HCT116 (cell line): ENCODE measurements around the gene TTC27. TPM values are rescaled to one million over a fixed set of nuclear protein-coding genes. Genes with fewer than 3 reads are reported as not detected.

Experiments used
- ATAC-seq: fragments of 200-7000 bp; cut with Tn5 transposase; 2 replicates; pipeline ENCODE4 v1.9.1; 2020; ENCODE audit warnings: mild to moderate bottlenecking, moderate library complexity
- BruUV-seq: library from RNA; stranded (reverse); fragments of 400-500 nt; replicated peaks from 2 replicates; lab custom pipeline; 2021; lab: Mats Ljungman, UMichigan
- CTCF ChIA-PET: fragments of 300-600 bp; sonication (Branson Sonifier 250); formaldehyde crosslinking; loops from one replicate; lab custom pipeline; 2021; ENCODE audit warnings: antibody characterized with exemption; lab: Charles Lee
- POLR2A ChIA-PET: fragments of 300-600, 350-600 bp; sonication (Branson Sonifier 250); formaldehyde crosslinking; loops from one replicate; lab custom pipeline; 2021; ENCODE audit warnings: antibody characterized with exemption; lab: Charles Lee
- RAD21 ChIA-PET, 2 experiments: fragments of 300-600 bp; sonication (Branson Sonifier 250); formaldehyde crosslinking; loops; one replicate each; lab custom pipeline; 2023; ENCODE audit warnings: low total read pairs in 2 of 2; ENCODE audit not compliant: uncharacterized antibody in 2 of 2, unreplicated experiment in 2 of 2, low non-redundant PET in 1 of 2; lab: Charles Lee
- DNase-seq: peaks from one replicate; pipeline ENCODE4 v3.0.0-alpha.2; 2010; ENCODE audit warnings: low read depth, low spot score
- H2AFZ ChIP-seq: fragments of 200-600 bp; shearing (Covaris generic), sonication (generic); 2 replicates; pipeline ENCODE4 v1.6.1; 2017; ENCODE audit warnings: low read depth, mixed run types, mixed read lengths, antibody characterized with exemption, low read length; ENCODE audit not compliant: poor library complexity, severe bottlenecking
- H3K27ac ChIP-seq: 2 replicates; pipeline ENCODE4 v1.5.1; 2012; ENCODE audit warnings: low read depth, low read length
- H3K27me3 ChIP-seq: fragments of 200-600 bp; sonication (generic); 2 replicates; pipeline ENCODE4 v1.6.1; 2016; ENCODE audit warnings: mixed run types, low read length, mixed read lengths; ENCODE audit not compliant: insufficient read depth
- H3K36me3 ChIP-seq, 2 experiments: fragments of 200-500 bp in 1 of 2; fragments of 200-600 bp in 1 of 2; sonication (Bioruptor generic) in 1 of 2; sonication (generic) in 1 of 2; 2 replicates each; pipeline versions ENCODE4 v1.5.1 to v1.6.1; 2014 to 2016; ENCODE audit warnings: low read length in 2 of 2, inconsistent platforms in 1 of 2, mixed read lengths in 1 of 2, mixed run types in 1 of 2; ENCODE audit not compliant: insufficient read depth in 2 of 2, control insufficient read depth in 1 of 2
- H3K4me1 ChIP-seq, 2 experiments: fragments of 200-600 bp in 1 of 2; sonication (generic) in 1 of 2; 2 replicates each; pipeline versions ENCODE4 v1.5.1 to v1.6.1; 2012 to 2017; ENCODE audit warnings: low read length in 2 of 2, inconsistent platforms in 1 of 2, mild to moderate bottlenecking in 1 of 2, mixed read lengths in 1 of 2, mixed run types in 1 of 2, moderate library complexity in 1 of 2; ENCODE audit not compliant: insufficient read depth in 2 of 2, control insufficient read depth in 1 of 2
- H3K4me2 ChIP-seq: fragments of 200-600 bp; sonication (generic); 2 replicates; pipeline ENCODE4 v1.6.1; 2017; ENCODE audit warnings: mixed run types, low read length, mixed read lengths
- H3K4me3 ChIP-seq, 2 experiments: fragments of 200-600 bp in 1 of 2; sonication (generic) in 1 of 2; replicated peaks in 1 of 2; 2 replicates each; pipeline ENCODE4 v1.5.1; 2011 to 2016; ENCODE audit warnings: low read length in 2 of 2, control low read depth in 1 of 2, low read depth in 1 of 2, mild to moderate bottlenecking in 1 of 2, mixed read lengths in 1 of 2, mixed run types in 1 of 2
- H3K79me2 ChIP-seq: fragments of 200-600 bp; sonication (generic); 2 replicates; pipeline ENCODE4 v1.6.1; 2017; ENCODE audit warnings: mild to moderate bottlenecking, mixed run types, low read length, moderate library complexity, mixed read lengths; ENCODE audit not compliant: insufficient read depth
- H3K9ac ChIP-seq: fragments of 200-600 bp; sonication (generic); 2 replicates; pipeline ENCODE4 v1.6.1; 2016; ENCODE audit warnings: low read length, mixed read lengths
- H3K9me2 ChIP-seq: fragments of 200-600 bp; sonication (generic), shearing (Covaris generic); 2 replicates; pipeline ENCODE4 v1.6.1; 2017; ENCODE audit warnings: mixed run types, mild to moderate bottlenecking, moderate library complexity; ENCODE audit not compliant: insufficient read depth
- H3K9me3 ChIP-seq, 2 experiments: fragments of 200-500 bp in 1 of 2; fragments of 200-600 bp in 1 of 2; sonication (Bioruptor generic) in 1 of 2; sonication (generic) in 1 of 2; 2 replicates each; pipeline ENCODE4 v1.6.1; 2014 to 2017; ENCODE audit warnings: low read length in 2 of 2, mixed read lengths in 2 of 2, inconsistent platforms in 1 of 2, low read depth in 1 of 2, mild to moderate bottlenecking in 1 of 2, mixed run types in 1 of 2, moderate library complexity in 1 of 2; ENCODE audit not compliant: control insufficient read depth in 1 of 2, insufficient read depth in 1 of 2
- H4K20me1 ChIP-seq: fragments of 200-600 bp; sonication (generic), shearing (Covaris generic); 2 replicates; pipeline ENCODE4 v1.6.1; 2017; ENCODE audit warnings: mixed run types, mild to moderate bottlenecking, moderate library complexity; ENCODE audit not compliant: insufficient read depth
- CEBPB ChIP-seq: IDR thresholded peaks from 2 replicates; pipeline ENCODE4 v1.6.1; 2012; ENCODE audit warnings: low read depth
- CTCF ChIP-seq, 3 experiments: fragments of 200-600 bp in 1 of 3; sonication (generic) in 1 of 3; IDR thresholded peaks in 2 of 3; conservative IDR thresholded peaks in 1 of 3; 2 replicates each; pipeline ENCODE4 v1.5.1; 2012 to 2017; ENCODE audit warnings: low read depth in 2 of 3, low read length in 2 of 3, antibody characterized with exemption in 1 of 3, borderline replicate concordance in 1 of 3, control low read depth in 1 of 3, mild to moderate bottlenecking in 1 of 3, mixed read lengths in 1 of 3, mixed run types in 1 of 3, moderate library complexity in 1 of 3; ENCODE audit not compliant: insufficient read depth in 1 of 3
- EGR1 ChIP-seq: IDR thresholded peaks from 2 replicates; pipeline ENCODE4 v1.6.1; 2012; ENCODE audit warnings: low read depth
- EZH2 ChIP-seq: fragments of 200-600 bp; sonication (generic); IDR thresholded peaks from 2 replicates; pipeline ENCODE4 v1.6.1; 2017; ENCODE audit warnings: antibody characterized with exemption, mixed run types
- FOSL1 ChIP-seq: IDR thresholded peaks from 2 replicates; pipeline ENCODE4 v1.6.1; 2012; ENCODE audit warnings: low read depth
- JUND ChIP-seq: IDR thresholded peaks from 2 replicates; pipeline ENCODE4 v1.6.1; 2012
- MAX ChIP-seq: IDR thresholded peaks from 2 replicates; pipeline ENCODE4 v1.6.1; 2012
- POLR2A ChIP-seq: IDR thresholded peaks from 2 replicates; pipeline ENCODE4 v1.7.0; 2011; ENCODE audit warnings: borderline replicate concordance; ENCODE audit not compliant: insufficient read depth, insufficient read length; ENCODE audit errors: extremely low read depth
- POLR2AphosphoS5 ChIP-seq: IDR thresholded peaks from 2 replicates; pipeline ENCODE4 v1.6.1; 2011; ENCODE audit warnings: mild to moderate bottlenecking, low read depth, low read length, moderate library complexity
- RAD21 ChIP-seq: IDR thresholded peaks from 2 replicates; pipeline ENCODE4 v1.6.1; 2012; ENCODE audit warnings: low read depth, mild to moderate bottlenecking
- SIN3A ChIP-seq: IDR thresholded peaks from 2 replicates; pipeline ENCODE4 v1.6.1; 2012; ENCODE audit warnings: low read depth
- TCF7L2 ChIP-seq: IDR thresholded peaks from 2 replicates; pipeline ENCODE4 v1.7.0; 2011; ENCODE audit warnings: borderline replicate concordance, inconsistent platforms; ENCODE audit not compliant: insufficient read depth, insufficient read length; ENCODE audit errors: extremely low read depth
- YY1 ChIP-seq: IDR thresholded peaks from 2 replicates; pipeline ENCODE4 v1.6.1; 2011; ENCODE audit warnings: low read length, low read depth, moderate library complexity, mild to moderate bottlenecking; ENCODE audit not compliant: insufficient replicate concordance; ENCODE audit errors: extremely low read depth
- ZFX ChIP-seq: fragments of 450-650 bp; IDR thresholded peaks from 2 replicates; pipeline ENCODE4 v1.6.1; 2017
- ZNF274 ChIP-seq: fragments of 200-500 bp; sonication (Bioruptor generic); IDR thresholded peaks from 2 replicates; pipeline ENCODE4 v1.6.1; 2014; ENCODE audit warnings: mild to moderate bottlenecking, low read depth, low read length, inconsistent platforms
- intact Hi-C: fragments of 100-400 bp; cut with micrococcal nuclease; formaldehyde crosslinking; loops from 2 replicates; pipeline ENCODE4 v1.10.0; 2022
- total RNA-seq: library from RNA; stranded (reverse); gene quantifications from one replicate; pipeline ENCODE4 v1.2.1, GENCODE V29; 2021; ENCODE audit not compliant: unreplicated experiment
- TF ChIP-seq, protein P1 (sequence below): IDR thresholded peaks from 2 replicates; pipeline ENCODE4 v1.6.1; 2012
- TF ChIP-seq, protein P2 (sequence below): IDR thresholded peaks from 2 replicates; pipeline ENCODE4 v1.6.1; 2011; ENCODE audit warnings: mild to moderate bottlenecking, low read length, moderate library complexity; ENCODE audit not compliant: insufficient replicate concordance; ENCODE audit errors: extremely low read depth

TTC27 gene
- total RNA-seq, 1 experiment from 2014 or later = 24.4 TPM

DNA sequence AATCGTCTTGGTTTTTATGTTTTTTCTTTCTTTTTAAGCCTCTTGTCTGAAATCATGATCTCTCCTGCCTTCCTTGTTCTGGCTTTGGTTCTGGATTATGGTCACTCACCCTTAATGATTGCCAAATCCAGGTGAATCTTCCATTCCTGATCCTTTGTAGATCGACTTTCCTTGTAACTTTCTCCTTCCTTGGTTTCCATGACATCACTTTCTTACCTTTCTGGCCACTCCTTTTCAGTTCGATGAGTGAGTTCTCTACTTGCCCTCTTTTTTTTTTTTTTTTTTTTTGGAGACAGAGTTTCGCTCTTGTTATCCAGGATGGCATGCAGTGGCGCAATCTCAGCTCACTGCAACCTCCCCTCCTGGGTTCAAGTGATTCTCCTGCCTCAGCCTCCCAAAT, 179.8 kb downstream of the TTC27 start:
- Histone ChIP-seq H3K9me3 (no peaks in the 10 kb centered on the region), H3K9me2 (no peaks in the 10 kb centered on the region), H2AFZ (no peak overlapping the region), H3K79me2 (no peaks in the 10 kb centered on the region), H3K27ac (no peak overlapping the region)
- ATAC-seq = no peak
- CTCF ChIA-PET = no interaction called here
- RAD21 ChIA-PET = no interaction called here
- TF ChIP-seq TCF7L2 (no peak), ZFX (no peak), YY1 (no peak), ZNF274 (no peak), FOSL1 (no peak), POLR2A (no peak)
- TF ChIP-seq, all 23 proteins: peak for 0
- intact Hi-C loops = loop anchor here (2.0 kb wide), 1 partner anchor 21 kb away; no protein-coding TSS in a partner anchor
- POLR2A ChIA-PET = no interaction called here
- no TSS peak for BruUV-seq
- Histone ChIP-seq H3K9ac (no peak overlapping the region), H3K27me3 (no peaks in the 10 kb centered on the region), H3K4me2 (no peak overlapping the region), H3K4me1 (peaks cover 3 to 8% of the 10 kb centered on the region in 2 experiments; a peak in 3 of 4 replicates), H3K4me3 (no peak overlapping the region), H4K20me1 (no peaks in the 10 kb centered on the region), H3K36me3 (no peaks in the 10 kb centered on the region)
- DNase-seq = no peak

DNA sequence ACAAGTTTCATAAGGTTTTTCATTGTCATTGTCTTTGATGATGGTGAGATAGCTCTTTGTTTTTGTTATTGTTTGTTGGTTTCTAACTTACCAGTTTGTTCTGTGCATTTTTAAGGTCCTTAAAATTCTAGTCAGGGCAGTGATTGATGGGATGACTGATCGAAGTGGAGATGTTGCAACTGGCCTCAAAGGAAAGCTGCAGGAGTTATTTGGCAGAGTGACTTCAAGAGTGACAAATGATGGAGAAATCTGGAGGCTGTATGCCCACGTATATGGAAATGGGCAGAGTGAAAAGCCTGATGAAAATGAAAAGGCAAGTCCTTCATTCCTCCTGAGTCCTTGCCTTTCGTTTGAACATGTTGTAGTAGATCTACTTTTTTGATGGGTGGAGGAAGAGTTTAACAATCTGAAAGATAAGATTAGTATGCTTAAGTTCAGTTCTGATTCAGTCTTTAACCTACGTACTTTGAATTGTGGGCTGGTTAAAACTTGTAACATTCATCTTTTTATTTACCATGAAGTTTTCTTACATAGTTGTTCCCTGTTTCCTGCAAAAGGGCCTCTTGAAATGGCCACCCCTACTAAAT, 183.2 kb downstream of the TTC27 start:
- ATAC-seq (no peak), DNase-seq (no peak)
- H3K4me1 ChIP-seq = no peaks in the 10 kb centered on the region
- ChIA-PET CTCF (no interaction called here), RAD21 (no interaction called here), POLR2A (no interaction called here)
- no peaks in the 10 kb centered on the region for H4K20me1 ChIP-seq
- H3K9me2 ChIP-seq = no peaks in the 10 kb centered on the region
- no peaks in the 10 kb centered on the region for H3K79me2 ChIP-seq
- no peak overlapping the region for H3K4me3 ChIP-seq
- H3K36me3 ChIP-seq = no peaks in the 10 kb centered on the region
- no peak overlapping the region for H3K27ac ChIP-seq
- intact Hi-C loops = no loop called here
- no peak overlapping the region for H3K9ac ChIP-seq
- BruUV-seq = no TSS peak
- H3K4me2 ChIP-seq = no peak overlapping the region
- no peak overlapping the region for H2AFZ ChIP-seq
- no peaks in the 10 kb centered on the region for H3K27me3 ChIP-seq
- H3K9me3 ChIP-seq = no peaks in the 10 kb centered on the region
- TF ChIP-seq, protein P1, sequence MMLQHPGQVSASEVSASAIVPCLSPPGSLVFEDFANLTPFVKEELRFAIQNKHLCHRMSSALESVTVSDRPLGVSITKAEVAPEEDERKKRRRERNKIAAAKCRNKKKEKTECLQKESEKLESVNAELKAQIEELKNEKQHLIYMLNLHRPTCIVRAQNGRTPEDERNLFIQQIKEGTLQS = no peak
- no peak for TF ChIP-seq CTCF (IDR thresholded peaks at IDR 0.05 in 2 of 3, conservative IDR thresholded peaks at IDR 0.05 in 1 of 3; ENCODE audit: borderline replicate concordance in 1 of 3, insufficient read depth in 1 of 3, low read depth in 2 of 3, low read length in 2 of 3)
- no peak for TF ChIP-seq EZH2
- TF ChIP-seq YY1 = no peak
- TF ChIP-seq MAX = no peak
- no peak for TF ChIP-seq FOSL1
- no peak for TF ChIP-seq SIN3A
- TF ChIP-seq POLR2AphosphoS5 = no peak
- TF ChIP-seq EGR1 = no peak
- TF ChIP-seq JUND = no peak
- no peak for TF ChIP-seq ZFX
- no peak for TF ChIP-seq RAD21
- no peak for TF ChIP-seq CEBPB
- TF ChIP-seq, protein P2, sequence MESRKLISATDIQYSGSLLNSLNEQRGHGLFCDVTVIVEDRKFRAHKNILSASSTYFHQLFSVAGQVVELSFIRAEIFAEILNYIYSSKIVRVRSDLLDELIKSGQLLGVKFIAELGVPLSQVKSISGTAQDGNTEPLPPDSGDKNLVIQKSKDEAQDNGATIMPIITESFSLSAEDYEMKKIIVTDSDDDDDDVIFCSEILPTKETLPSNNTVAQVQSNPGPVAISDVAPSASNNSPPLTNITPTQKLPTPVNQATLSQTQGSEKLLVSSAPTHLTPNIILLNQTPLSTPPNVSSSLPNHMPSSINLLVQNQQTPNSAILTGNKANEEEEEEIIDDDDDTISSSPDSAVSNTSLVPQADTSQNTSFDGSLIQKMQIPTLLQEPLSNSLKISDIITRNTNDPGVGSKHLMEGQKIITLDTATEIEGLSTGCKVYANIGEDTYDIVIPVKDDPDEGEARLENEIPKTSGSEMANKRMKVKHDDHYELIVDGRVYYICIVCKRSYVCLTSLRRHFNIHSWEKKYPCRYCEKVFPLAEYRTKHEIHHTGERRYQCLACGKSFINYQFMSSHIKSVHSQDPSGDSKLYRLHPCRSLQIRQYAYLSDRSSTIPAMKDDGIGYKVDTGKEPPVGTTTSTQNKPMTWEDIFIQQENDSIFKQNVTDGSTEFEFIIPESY = no peak
